GM23248 (cell line): ENCODE results near the gene RCOR1.

Experiments
- EZH2 ChIP-seq: fragments of 200-600 bp; sonication (generic); IDR thresholded peaks from 2 replicates; pipeline ENCODE4 v1.6.1; 2018; ENCODE audit warnings: antibody characterized with exemption, mild to moderate bottlenecking; ENCODE audit not compliant: insufficient read depth, poor library complexity, severe bottlenecking
- EZH2phosphoT487 ChIP-seq: fragments of 200-600 bp; sonication (generic); IDR thresholded peaks from 2 replicates; pipeline ENCODE4 v1.6.1; 2018; ENCODE audit warnings: antibody characterized with exemption, moderate library complexity, mild to moderate bottlenecking, low read depth; ENCODE audit not compliant: insufficient read depth

GRCh38 chr14:102565331-102565887 lies 27.0 kb upstream of the RCOR1 start:
- TF ChIP-seq EZH2 (no peak), EZH2phosphoT487 (no peak)
